Sigmoid colon (tissue), 7 donors: Measurements from ENCODE around the gene PICALM. TPM values are rescaled to one million over a fixed set of nuclear protein-coding genes. Genes with fewer than 3 reads are reported as not detected.

ENCODE experiments used
- DNase-seq: peaks from one replicate; pipeline ENCODE4 v3.0.0-alpha.2; 2019
- H3K27ac ChIP-seq, 4 donors: fragments of 200-600 bp; sonication (generic); one replicate each; pipeline ENCODE4 v1.5.1; 2016 to 2019; ENCODE audit warnings: mild to moderate bottlenecking in 1 of 4
- H3K27me3 ChIP-seq, 3 donors: fragments of 200-600 bp; sonication (generic); one replicate each; pipeline ENCODE4 v1.5.1; 2019; ENCODE audit warnings: mild to moderate bottlenecking in 1 of 3
- H3K36me3 ChIP-seq, 4 donors: fragments of 200-600 bp; sonication (generic); one replicate each; pipeline ENCODE4 v1.5.1; 2016 to 2019
- H3K4me1 ChIP-seq, 4 donors: fragments of 200-600 bp; sonication (generic); one replicate each; pipeline ENCODE4 v1.5.1; 2017 to 2019
- H3K4me3 ChIP-seq, 4 donors: fragments of 200-600 bp; sonication (generic); one replicate each; pipeline ENCODE4 v1.5.1; 2017 to 2019; ENCODE audit warnings: mild to moderate bottlenecking in 2 of 4, moderate library complexity in 1 of 4
- H3K9me3 ChIP-seq, 4 donors: fragments of 200-600 bp in 3 of 4; sonication (generic) in 3 of 4; one replicate each; pipeline versions ENCODE4 v1.5.1 to v1.6.1; 2013 to 2019
- CTCF ChIP-seq, 4 experiments: fragments of 450-650 bp in 3 of 4; fragments of 200-600 bp in 1 of 4; IDR thresholded peaks; one replicate each; pipeline ENCODE4 v1.5.1; 2016 to 2019; ENCODE audit warnings: antibody characterized with exemption in 4 of 4, mild to moderate bottlenecking in 3 of 4, moderate library complexity in 2 of 4
- EP300 ChIP-seq, 4 donors: sonication (generic); formaldehyde crosslinking; IDR thresholded peaks; one replicate each; pipeline ENCODE4 v1.6.1; 2017; ENCODE audit warnings: antibody characterized with exemption in 4 of 4
- POLR2A ChIP-seq, 2 donors: fragments of 450-650 bp; IDR thresholded peaks; one replicate each; pipeline ENCODE4 v1.6.1; 2016; ENCODE audit warnings: antibody characterized with exemption in 2 of 2, mild to moderate bottlenecking in 2 of 2, moderate library complexity in 2 of 2
- POLR2AphosphoS5 ChIP-seq, 4 donors: sonication (generic); formaldehyde crosslinking; IDR thresholded peaks; one replicate each; pipeline ENCODE4 v1.6.1; 2017; ENCODE audit warnings: antibody characterized with exemption in 4 of 4
- WGBS, 2 donors: extraction: QIAGEN DNeasy Blood & Tissue Kit; methylation state at CpG; one replicate each; pipeline ENCODE4 v1.1.7; 2013; 5-methylcytosine and 5-hydroxymethylcytosine counted together
- intact Hi-C: fragments of 100-400 bp; cut with DNase I; formaldehyde crosslinking; loops from one replicate; pipeline ENCODE4 v1.15.1; 2023
- polyA plus RNA-seq, 3 donors: library from polyadenylated mRNA; stranded (reverse); fragments of 200-250 nt; gene quantifications; one replicate each; pipeline ENCODE4 v1.2.3, GENCODE V29; 2013
- total RNA-seq, 4 donors: library from RNA; depleted of rRNA; stranded (reverse); fragments of >200 nt; gene quantifications; one replicate each; pipeline ENCODE4 v1.1.0, GENCODE V29; 2016
- donor health status: healthy with polysubstance abuse.
- donor health status: Bipolar disorder and iron deficiency.
- donor health status: healthy.

The PICALM gene
- total and polyA plus RNA-seq, 7 donors: 55.3 to 250 (median 213) TPM

- Histone ChIP-seq H3K27me3 (no peaks in the 10 kb centered on the region), H3K9me3 (no peaks in the 10 kb centered on the region), H3K36me3 (no peaks in the 10 kb centered on the region), H3K4me1 (no peaks in the 10 kb centered on the region), H3K4me3 (no peak overlapping the region), H3K27ac (no peak overlapping the region)
- DNase-seq: no peak
- TF ChIP-seq POLR2A (IDR thresholded peaks at IDR 0.05): no peak
- 88 to 100% methylated on average over 1 of the region's 1 CpG for WGBS, 2 donors
- intact Hi-C loops: no loop called here
These were observed 146.5 kb downstream of the PICALM start for GRCh38 chr11:85922367-85922766.

- DNase-seq: no peak
- Histone ChIP-seq H3K27ac (no peak overlapping the region), H3K27me3 (no peaks in the 10 kb centered on the region), H3K36me3 (no peaks in the 10 kb centered on the region), H3K4me3 (no peak overlapping the region), H3K9me3 (peaks cover 0 to 4% (median 0%) of the 10 kb centered on the region in 4 donors), H3K4me1 (no peaks in the 10 kb centered on the region)
- intact Hi-C loops: no loop called here
- TF ChIP-seq CTCF (IDR thresholded peaks at IDR 0.05): no peak
- TF ChIP-seq EP300 (IDR thresholded peaks at IDR 0.05): no peak
- no peak for TF ChIP-seq POLR2A (IDR thresholded peaks at IDR 0.05)
- TF ChIP-seq POLR2AphosphoS5 (IDR thresholded peaks at IDR 0.05): no peak
- 65 to 77% methylated on average over 4 of the region's 4 CpGs for WGBS, 2 donors
These were observed 149.7 kb downstream of the PICALM start for GRCh38 chr11:85918910-85919794.

DNA sequence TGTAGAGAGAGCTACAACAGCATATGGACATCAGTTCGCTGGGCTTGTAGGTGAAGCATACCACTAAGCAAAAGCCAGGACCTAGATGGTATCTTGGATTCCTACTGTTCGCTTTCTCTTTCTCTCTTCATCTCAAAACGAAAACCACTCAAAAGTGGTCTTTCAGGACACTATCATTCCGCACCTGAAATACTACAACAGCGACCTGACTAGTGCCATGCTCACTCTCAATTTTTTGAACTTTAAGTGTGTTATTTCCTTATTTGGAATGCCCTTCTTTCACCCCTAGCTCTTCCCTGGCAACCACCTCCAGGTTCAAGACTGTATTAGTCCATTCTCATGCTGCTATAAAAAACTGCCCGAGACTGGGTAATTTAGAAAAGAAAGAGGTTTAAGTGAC lies 154.5 kb downstream of the PICALM start:
- Histone ChIP-seq H3K36me3 (no peaks in the 10 kb centered on the region), H3K9me3 (peaks cover 0 to 4% (median 0%) of the 10 kb centered on the region in 4 donors), H3K27me3 (no peaks in the 10 kb centered on the region), H3K27ac (no peak overlapping the region), H3K4me3 (no peak overlapping the region), H3K4me1 (no peaks in the 10 kb centered on the region)
- intact Hi-C loops: no loop called here
- no peak for TF ChIP-seq POLR2A (IDR thresholded peaks at IDR 0.05)
- DNase-seq: no peak
- 91 to 92% methylated on average over 6 of the region's 6 CpGs for WGBS, 2 donors

DNA sequence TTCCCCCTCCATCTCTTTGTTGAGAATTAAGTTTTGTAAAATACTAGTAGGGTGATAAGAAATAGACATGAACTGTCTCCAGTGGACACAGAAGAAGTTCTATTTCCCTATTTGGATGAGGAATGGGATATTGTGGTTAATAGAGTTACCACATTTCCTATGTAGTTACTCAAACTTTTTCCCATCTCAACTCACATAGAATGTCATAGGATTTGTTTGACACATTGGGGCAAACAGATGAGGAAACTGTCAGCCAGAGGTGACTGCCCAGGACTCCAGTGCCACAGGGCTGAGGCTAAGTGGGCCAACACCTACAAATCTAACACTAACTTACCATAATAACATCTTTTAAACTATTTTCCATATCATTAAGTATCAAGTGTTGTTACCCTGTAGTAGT lies 155.4 kb downstream of the PICALM start:
- H3K9me3 ChIP-seq: peaks cover 0 to 4% (median 0%) of the 10 kb centered on the region in 4 donors
- TF ChIP-seq POLR2AphosphoS5 (IDR thresholded peaks at IDR 0.05) (no peak), EP300 (IDR thresholded peaks at IDR 0.05) (no peak), CTCF (IDR thresholded peaks at IDR 0.05) (no peak), POLR2A (IDR thresholded peaks at IDR 0.05) (no peak)
- no peak overlapping the region for H3K4me3 ChIP-seq
- intact Hi-C loops: no loop called here
- no peak overlapping the region for H3K27ac ChIP-seq
- no peaks in the 10 kb centered on the region for H3K36me3 ChIP-seq
- no peaks in the 10 kb centered on the region for H3K27me3 ChIP-seq
- DNase-seq: no peak
- no peaks in the 10 kb centered on the region for H3K4me1 ChIP-seq

DNA sequence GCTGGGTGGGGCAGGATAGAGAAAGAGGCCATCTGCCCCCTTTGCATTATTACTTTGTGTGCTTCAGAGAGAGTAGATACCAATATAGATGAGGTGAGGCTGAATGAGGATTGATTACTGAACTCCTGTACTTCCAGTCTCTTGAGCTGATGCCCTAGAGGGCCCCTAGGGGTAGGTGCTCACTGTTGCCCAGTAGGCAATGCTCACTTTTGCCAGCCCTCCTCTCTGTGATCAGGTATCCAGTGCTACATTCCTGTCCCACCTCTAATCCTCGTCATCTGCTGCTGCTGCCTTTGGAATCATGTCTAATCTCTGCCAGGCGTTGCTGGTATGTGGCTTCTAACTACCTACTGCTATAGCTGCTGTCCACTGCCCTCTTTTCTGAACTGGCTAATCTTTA lies 156.5 kb downstream of the PICALM start:
- Histone ChIP-seq H3K27me3 (no peaks in the 10 kb centered on the region), H3K4me1 (no peaks in the 10 kb centered on the region), H3K4me3 (no peak overlapping the region), H3K9me3 (peaks cover 0 to 4% (median 0%) of the 10 kb centered on the region in 4 donors), H3K27ac (no peak overlapping the region), H3K36me3 (no peaks in the 10 kb centered on the region)
- WGBS, 2 donors: 87 to 90% methylated on average over 2 of the region's 2 CpGs
- intact Hi-C loops: no loop called here
- TF ChIP-seq POLR2AphosphoS5 (IDR thresholded peaks at IDR 0.05): no peak
- DNase-seq: no peak

Other genes with a start within 250 kb of the PICALM start
- gene CCDC83, start 213.7 kb downstream of the PICALM start, total RNA-seq: not detected
- gene CCDC83, start 213.7 kb downstream of the PICALM start, polyA plus RNA-seq: not detected
- 10 to 100 TPM; 18.2 to 28.6 (median 23.5) TPM for gene EED, start 175.7 kb upstream of the PICALM start, total RNA-seq
- gene EED, start 175.7 kb upstream of the PICALM start, polyA plus RNA-seq: 10 to 100 TPM; 12.6 to 17.8 (median 14.1) TPM
- gene HIKESHI, start 233.2 kb upstream of the PICALM start, total RNA-seq: 10 to 100 TPM; 59.8 to 71.3 (median 65.2) TPM
- gene HIKESHI, start 233.2 kb upstream of the PICALM start, polyA plus RNA-seq: 10 to 100 TPM; 16.8 to 33.7 (median 25.9) TPM